Trophoblast cell (in vitro differentiated cells and primary cell): Measurements from ENCODE around the gene ZNF316.

ENCODE experiments used
- DNase-seq, 2 donors: peaks; one replicate each; pipeline ENCODE4 v3.0.0-alpha.2; 2016
- H2AFZ ChIP-seq: 2 replicates; pipeline ENCODE4 v1.6.1; 2013; ENCODE audit warnings: low read length, moderate library complexity, mild to moderate bottlenecking; ENCODE audit not compliant: insufficient read depth, poor library complexity
- H2AK5ac ChIP-seq: 2 replicates; pipeline ENCODE4 v1.6.1; 2013; ENCODE audit warnings: mild to moderate bottlenecking, low read length
- H2BK120ac ChIP-seq: 2 replicates; pipeline ENCODE4 v1.6.1; 2013; ENCODE audit warnings: low read length, mild to moderate bottlenecking, moderate library complexity; ENCODE audit not compliant: insufficient read depth, poor library complexity
- H2BK12ac ChIP-seq: 2 replicates; pipeline ENCODE4 v1.6.1; 2013; ENCODE audit warnings: mild to moderate bottlenecking, low read length, moderate library complexity
- H2BK5ac ChIP-seq: 2 replicates; pipeline ENCODE4 v1.6.1; 2013; ENCODE audit warnings: low read length, low read depth, moderate library complexity, mild to moderate bottlenecking; ENCODE audit not compliant: poor library complexity
- H3K14ac ChIP-seq: 2 replicates; pipeline ENCODE4 v1.6.1; 2013; ENCODE audit warnings: mild to moderate bottlenecking, low read length
- H3K18ac ChIP-seq: 2 replicates; pipeline ENCODE4 v1.6.1; 2013; ENCODE audit warnings: mild to moderate bottlenecking, low read length
- H3K23ac ChIP-seq: 2 replicates; pipeline ENCODE4 v1.6.1; 2013; ENCODE audit warnings: low read length
- H3K27ac ChIP-seq: 2 replicates; pipeline ENCODE4 v1.5.1; 2013; ENCODE audit warnings: low read depth, mild to moderate bottlenecking, inconsistent platforms, low read length, moderate library complexity
- H3K27me3 ChIP-seq: 2 replicates; pipeline ENCODE4 v1.6.1; 2013; ENCODE audit warnings: inconsistent platforms, mild to moderate bottlenecking, low read length, moderate library complexity; ENCODE audit not compliant: insufficient read depth
- H3K36me3 ChIP-seq, 2 experiments: 1 replicate in 1 of 2; 2 replicates in 1 of 2; pipeline ENCODE4 v1.6.1; 2013; ENCODE audit warnings: low read length in 2 of 2, mild to moderate bottlenecking in 2 of 2, moderate library complexity in 1 of 2; ENCODE audit not compliant: insufficient read depth in 2 of 2, control insufficient read depth in 1 of 2
- H3K4ac ChIP-seq: 2 replicates; pipeline ENCODE4 v1.6.1; 2013; ENCODE audit warnings: low read depth, mild to moderate bottlenecking, low read length, moderate library complexity
- H3K4me1 ChIP-seq, 2 experiments: 1 replicate in 1 of 2; 2 replicates in 1 of 2; pipeline ENCODE4 v1.6.1; 2013; ENCODE audit warnings: low read length in 2 of 2, mild to moderate bottlenecking in 2 of 2, moderate library complexity in 1 of 2; ENCODE audit not compliant: insufficient read depth in 2 of 2, control insufficient read depth in 1 of 2
- H3K4me2 ChIP-seq: 2 replicates; pipeline ENCODE4 v1.6.1; 2013; ENCODE audit warnings: inconsistent platforms, mild to moderate bottlenecking, low read length, moderate library complexity
- H3K4me3 ChIP-seq: 2 replicates; pipeline ENCODE4 v1.5.1; 2013; ENCODE audit warnings: mild to moderate bottlenecking, low read depth, low read length, inconsistent platforms
- H3K79me1 ChIP-seq: one replicate; pipeline ENCODE4 v1.6.1; 2013; ENCODE audit warnings: low read length
- H3K79me2 ChIP-seq: 2 replicates; pipeline ENCODE4 v1.6.1; 2013; ENCODE audit warnings: low read length, mild to moderate bottlenecking; ENCODE audit not compliant: control insufficient read depth, insufficient read depth, poor library complexity
- H3K9ac ChIP-seq: 2 replicates; pipeline ENCODE4 v1.6.1; 2013; ENCODE audit warnings: mild to moderate bottlenecking, low read length
- H3K9me3 ChIP-seq: 2 replicates; pipeline ENCODE4 v1.6.1; 2013; ENCODE audit warnings: low read depth, mild to moderate bottlenecking, control low read depth, inconsistent platforms, low read length; ENCODE audit not compliant: insufficient read depth
- H4K12ac ChIP-seq: 2 replicates; pipeline ENCODE4 v1.6.1; 2013; ENCODE audit warnings: low read depth, mild to moderate bottlenecking, low read length, moderate library complexity
- H4K8ac ChIP-seq: 2 replicates; pipeline ENCODE4 v1.6.1; 2013; ENCODE audit warnings: low read depth, mild to moderate bottlenecking, low read length, moderate library complexity
- H4K91ac ChIP-seq: one replicate; pipeline ENCODE4 v1.6.1; 2013; ENCODE audit warnings: low read depth, mild to moderate bottlenecking, low read length, moderate library complexity
- WGBS: extraction: QIAGEN DNeasy Blood & Tissue Kit; methylation state at CpG from one replicate; pipeline ENCODE4 v1.1.7; 2013; ENCODE audit warnings: missing lambda C conversion rate; ENCODE audit not compliant: insufficient read length, insufficient coverage; ENCODE audit errors: extremely low coverage; 5-methylcytosine and 5-hydroxymethylcytosine counted together

The ZNF316 gene

GRCh38 chr7:6618621-6619020 lies 18.5 kb upstream of the ZNF316 start:
- H3K9me3 ChIP-seq, result no peaks in the 10 kb centered on the region
- H3K27ac ChIP-seq, result no peak overlapping the region
- no peak overlapping the region for H2BK120ac ChIP-seq
- no peak overlapping the region for H4K91ac ChIP-seq
- no peaks in the 10 kb centered on the region for H3K79me2 ChIP-seq
- H2AFZ ChIP-seq, result no peak overlapping the region
- H3K79me1 ChIP-seq, result peaks cover 2% of the 10 kb centered on the region
- H3K9ac ChIP-seq, result no peak overlapping the region
- no peak overlapping the region for H3K23ac ChIP-seq
- no peak overlapping the region for H3K18ac ChIP-seq
- H3K27me3 ChIP-seq, result peaks cover 5% of the 10 kb centered on the region
- H2BK5ac ChIP-seq, result no peak overlapping the region
- no peak overlapping the region for H3K4ac ChIP-seq
- no peak overlapping the region for H2AK5ac ChIP-seq
- H4K12ac ChIP-seq, result no peak overlapping the region
- no peak overlapping the region for H3K4me2 ChIP-seq
- no peak overlapping the region for H2BK12ac ChIP-seq
- no peak for DNase-seq
- peaks cover 13 to 14% of the 10 kb centered on the region in 2 experiments for H3K4me1 ChIP-seq
- H3K14ac ChIP-seq, result no peak overlapping the region
- WGBS, result no CpG with 5 or more reads among the region's 4 CpGs
- no peak overlapping the region for H4K8ac ChIP-seq
- no peak overlapping the region for H3K4me3 ChIP-seq
- H3K36me3 ChIP-seq, result peaks cover 12 to 20% of the 10 kb centered on the region in 2 experiments

- Histone ChIP-seq H3K18ac (no peak overlapping the region), H4K12ac (no peak overlapping the region), H3K14ac (no peak overlapping the region), H2AFZ (no peak overlapping the region), H3K79me1 (peaks cover 2% of the 10 kb centered on the region), H3K9me3 (no peaks in the 10 kb centered on the region), H2BK120ac (no peak overlapping the region), H4K91ac (no peak overlapping the region), H4K8ac (no peak overlapping the region), H3K9ac (no peak overlapping the region), H2BK5ac (no peak overlapping the region), H3K27me3 (peaks cover 5% of the 10 kb centered on the region), H3K4ac (no peak overlapping the region), H3K27ac (no peak overlapping the region), H2BK12ac (no peak overlapping the region), H2AK5ac (no peak overlapping the region), H3K4me2 (no peak overlapping the region), H3K4me3 (no peak overlapping the region), H3K4me1 (peaks cover 7 to 9% of the 10 kb centered on the region in 2 experiments), H3K23ac (no peak overlapping the region), H3K36me3 (peaks cover 12 to 20% of the 10 kb centered on the region in 2 experiments), H3K79me2 (no peaks in the 10 kb centered on the region)
- WGBS, result no CpG with 5 or more reads among the region's 3 CpGs
- no peak for DNase-seq
Measured at GRCh38 chr7:6619961-6620360, 17.2 kb upstream of the ZNF316 start.

GRCh38 chr7:6621195-6622133 lies 15.7 kb upstream of the ZNF316 start:
- H3K36me3 ChIP-seq, result peaks cover 12 to 20% of the 10 kb centered on the region in 2 experiments
- no peaks in the 10 kb centered on the region for H3K79me1 ChIP-seq
- H3K4me3 ChIP-seq, result no peak overlapping the region
- H2BK120ac ChIP-seq, result no peak overlapping the region
- no peak overlapping the region for H3K23ac ChIP-seq
- no peak for DNase-seq
- no peak overlapping the region for H3K9ac ChIP-seq
- H3K4ac ChIP-seq, result no peak overlapping the region
- H3K4me2 ChIP-seq, result no peak overlapping the region
- H3K79me2 ChIP-seq, result no peaks in the 10 kb centered on the region
- H4K91ac ChIP-seq, result no peak overlapping the region
- H3K27ac ChIP-seq, result no peak overlapping the region
- H3K27me3 ChIP-seq, result no peaks in the 10 kb centered on the region
- peaks cover 0 to 3% of the 10 kb centered on the region in 2 experiments for H3K4me1 ChIP-seq
- no peak overlapping the region for H4K12ac ChIP-seq
- no peak overlapping the region for H4K8ac ChIP-seq
- no peak overlapping the region for H3K14ac ChIP-seq
- no peak overlapping the region for H2AK5ac ChIP-seq
- no peak overlapping the region for H2AFZ ChIP-seq
- H3K18ac ChIP-seq, result no peak overlapping the region
- H2BK12ac ChIP-seq, result no peak overlapping the region
- H2BK5ac ChIP-seq, result no peak overlapping the region
- no peaks in the 10 kb centered on the region for H3K9me3 ChIP-seq
- no CpG with 5 or more reads among the region's 20 CpGs for WGBS

GRCh38 chr7:6622134-6622710 lies 14.9 kb upstream of the ZNF316 start:
- Histone ChIP-seq H2AK5ac (no peak overlapping the region), H3K27me3 (no peaks in the 10 kb centered on the region), H3K4ac (no peak overlapping the region), H3K18ac (no peak overlapping the region), H3K79me1 (no peaks in the 10 kb centered on the region), H3K79me2 (no peaks in the 10 kb centered on the region), H3K9ac (no peak overlapping the region), H3K4me3 (no peak overlapping the region), H3K27ac (no peak overlapping the region), H4K12ac (no peak overlapping the region), H3K4me1 (peaks cover 0 to 1% of the 10 kb centered on the region in 2 experiments), H3K23ac (no peak overlapping the region), H3K9me3 (no peaks in the 10 kb centered on the region), H2BK12ac (no peak overlapping the region), H3K36me3 (peaks cover 12 to 20% of the 10 kb centered on the region in 2 experiments), H2AFZ (no peak overlapping the region), H4K91ac (no peak overlapping the region), H2BK120ac (no peak overlapping the region), H3K4me2 (no peak overlapping the region), H4K8ac (no peak overlapping the region), H3K14ac (no peak overlapping the region), H2BK5ac (no peak overlapping the region)
- peak in 1 of 2 donors; percentile 24 for DNase-seq
- no CpG with 5 or more reads among the region's 67 CpGs for WGBS
